BLaER1 treated with 17β-estradiol and CSF1 and Interleukin-3, amounts not matched to agents 10 nM and 100 nM (cell line): Measurements from ENCODE around the gene C2orf78.
"Not testable (repeated sequence)": the region's sequence is repeated elsewhere in the genome, so short reads cannot be mapped to it uniquely, and the experiment has no call there.

Experiments used
- H3K27ac ChIP-seq, 11 experiments: shearing (Covaris generic); formaldehyde crosslinking; 2 replicates each; pipeline ENCODE4 v1.8.1; 2022
- H3K27me3 ChIP-seq, 11 experiments: shearing (Covaris generic); formaldehyde crosslinking; 2 replicates each; pipeline ENCODE4 v1.8.1; 2022
- H3K36me3 ChIP-seq, 11 experiments: shearing (Covaris generic); formaldehyde crosslinking; 2 replicates each; pipeline ENCODE4 v1.8.1; 2022
- H3K4me1 ChIP-seq, 10 experiments: shearing (Covaris generic); formaldehyde crosslinking; 2 replicates each; pipeline ENCODE4 v1.8.1; 2022
- H3K4me2 ChIP-seq, 11 experiments: shearing (Covaris generic); formaldehyde crosslinking; 2 replicates each; pipeline ENCODE4 v1.8.1; 2022
- H3K4me3 ChIP-seq, 10 experiments: shearing (Covaris generic); formaldehyde crosslinking; 2 replicates each; pipeline ENCODE4 v1.8.1; 2022
- H3K9ac ChIP-seq, 11 experiments: shearing (Covaris generic); formaldehyde crosslinking; 2 replicates each; pipeline ENCODE4 v1.8.1; 2022
- H3K9me3 ChIP-seq, 11 experiments: shearing (Covaris generic); formaldehyde crosslinking; replicated peaks in 1 of 11; 2 replicates each; pipeline ENCODE4 v1.8.1; 2022
- H4K20me1 ChIP-seq, 11 experiments: shearing (Covaris generic); formaldehyde crosslinking; 2 replicates each; pipeline ENCODE4 v1.8.1; 2022
- Cebpa-rat ChIP-seq, 11 experiments: shearing (Covaris generic); IDR thresholded peaks; 2 replicates each; pipeline ENCODE4 v1.8.1; 2022

The C2orf78 gene

DNA sequence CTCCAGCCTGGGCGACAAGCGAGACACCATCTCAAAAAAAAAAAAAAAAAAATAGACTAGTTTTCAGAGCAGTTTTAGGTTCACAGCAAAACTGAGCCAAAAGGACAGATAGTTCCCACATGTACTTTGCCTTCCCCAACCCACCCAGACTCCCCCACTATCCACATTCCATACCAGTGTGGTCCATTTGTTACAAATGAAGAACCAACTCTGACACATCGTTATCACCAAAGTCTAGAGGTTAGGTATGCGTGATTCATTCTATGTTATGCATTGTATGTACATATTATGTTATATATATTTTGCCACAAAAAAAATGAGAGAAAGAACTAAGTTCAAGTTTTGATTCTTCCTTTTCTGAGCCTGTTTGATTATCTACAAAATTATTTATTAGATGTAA, 7.6 kb upstream of the C2orf78 start:
- peak overlapping the region in 2 of 11 experiments; percentile 56 to 77; a peak in 3 of 22 replicates for H3K4me2 ChIP-seq
- H3K9ac ChIP-seq: peak overlapping the region in 1 of 11 experiments; percentile 59; a peak in 1 of 22 replicates
- no peak overlapping the region for H3K4me3 ChIP-seq
- no peak for TF ChIP-seq Cebpa-rat (IDR thresholded peaks at IDR 0.05)
- H3K27ac ChIP-seq: no peak overlapping the region
- peaks cover 11 to 27% (median 18%) of the 10 kb centered on the region in 10 experiments for H3K4me1 ChIP-seq
- H3K27me3 ChIP-seq: no peaks in the 10 kb centered on the region
- peaks cover 59 to 70% (median 64%) of the 10 kb centered on the region in 11 experiments for H3K36me3 ChIP-seq
- no peaks in the 10 kb centered on the region for H3K9me3 ChIP-seq
- peaks cover 0 to 28% (median 0%) of the 10 kb centered on the region in 11 experiments; a peak in 9 of 22 replicates for H4K20me1 ChIP-seq

- Histone ChIP-seq H3K4me3 (no peak overlapping the region; a peak in 1 of 20 replicates), H3K9me3 (no peaks in the 10 kb centered on the region), H3K9ac (peak overlapping the region in 3 of 11 experiments; percentile 20 to 59 (median 48); a peak in 4 of 22 replicates), H3K36me3 (peaks cover 55 to 64% (median 58%) of the 10 kb centered on the region in 11 experiments), H4K20me1 (peaks cover 0 to 27% (median 0%) of the 10 kb centered on the region in 11 experiments; a peak in 9 of 22 replicates), H3K4me2 (peak overlapping the region in 4 of 11 experiments; percentile 31 to 92 (median 66); a peak in 7 of 22 replicates), H3K4me1 (peaks cover 11 to 27% (median 18%) of the 10 kb centered on the region in 10 experiments), H3K27me3 (no peaks in the 10 kb centered on the region), H3K27ac (peak overlapping the region in 2 of 11 experiments; percentile 31 to 37; a peak in 3 of 22 replicates)
- TF ChIP-seq Cebpa-rat (IDR thresholded peaks at IDR 0.05): no peak
Measured at GRCh38 chr2:73776869-73777519, 7.0 kb upstream of the C2orf78 start.

- H3K4me3 ChIP-seq: peak overlapping the region; percentile 73 to 91 (median 84)
- H4K20me1 ChIP-seq: peaks cover 0 to 21% (median 0%) of the 10 kb centered on the region in 11 experiments; a peak in 9 of 22 replicates
- peaks cover 11 to 27% (median 18%) of the 10 kb centered on the region in 10 experiments for H3K4me1 ChIP-seq
- peak overlapping the region; percentile 82 to 94 (median 91) for H3K9ac ChIP-seq
- H3K27ac ChIP-seq: peak overlapping the region; percentile 74 to 93 (median 88)
- H3K36me3 ChIP-seq: peaks cover 35 to 45% (median 38%) of the 10 kb centered on the region in 11 experiments
- not testable (repeated sequence) for H3K9me3 ChIP-seq, H3K27me3 ChIP-seq
- peak overlapping the region; percentile 77 to 94 (median 87) for H3K4me2 ChIP-seq
Measured at GRCh38 chr2:73778867-73779466, 5.0 kb upstream of the C2orf78 start.

DNA sequence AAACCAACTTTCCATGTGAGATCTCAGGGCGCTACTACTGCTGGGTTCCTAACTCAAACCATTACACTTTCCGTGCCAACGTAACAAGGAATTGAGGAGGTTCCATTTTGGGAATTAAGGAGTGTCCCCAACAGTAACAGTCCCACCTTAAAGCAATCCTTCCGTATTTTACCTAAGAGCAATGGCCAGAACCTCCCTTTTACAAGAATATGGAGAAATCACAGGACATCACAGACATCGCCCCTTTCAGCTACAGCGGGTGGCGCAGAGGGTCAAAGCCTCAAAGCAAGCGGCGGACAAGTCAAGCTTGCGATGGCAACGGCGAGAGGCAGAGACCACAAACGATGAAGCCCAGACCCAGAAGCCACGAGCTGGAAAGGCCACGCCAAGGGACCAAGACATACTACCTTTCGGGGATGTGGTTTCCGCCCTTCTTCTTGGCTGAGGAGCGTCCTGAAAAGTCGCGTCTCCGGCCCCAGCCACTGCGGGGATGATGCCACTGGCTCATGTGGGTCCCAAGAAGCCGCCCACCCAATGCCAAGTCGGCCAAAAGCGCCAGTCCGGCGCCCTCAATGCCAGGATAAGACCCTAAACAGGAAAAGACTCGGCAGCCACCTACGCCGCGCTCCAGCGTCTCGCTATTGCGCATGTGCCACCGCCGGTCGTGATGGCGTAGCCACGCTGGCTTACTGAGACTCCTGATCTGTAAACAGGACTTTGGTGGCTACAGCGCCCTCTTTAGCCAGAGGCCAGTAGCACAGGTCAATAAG, 4.3 kb upstream of the C2orf78 start, which contains the start of gene DUSP11:
DUSP11 (minus strand) TSS at position 637 of the 770 bp plus-strand sequence; CDS start at position 508, 129 bp downstream.
- peaks cover 28 to 38% (median 31%) of the 10 kb centered on the region in 11 experiments for H3K36me3 ChIP-seq
- peak within 1 kb of the TSS; percentile 73 to 91 (median 84) for H3K4me3 ChIP-seq
- peak within 1 kb of the TSS; percentile 77 to 94 (median 87) for H3K4me2 ChIP-seq
- H4K20me1 ChIP-seq: peaks cover 0 to 21% (median 0%) of the 10 kb centered on the region in 11 experiments; a peak in 9 of 22 replicates
- no peaks in the 10 kb centered on the region for H3K27me3 ChIP-seq
- H3K27ac ChIP-seq: peak within 1 kb of the TSS; percentile 74 to 93 (median 88)
- no peaks in the 10 kb centered on the region for H3K9me3 ChIP-seq
- TF ChIP-seq Cebpa-rat (IDR thresholded peaks at IDR 0.05): no peak
- H3K4me1 ChIP-seq: peaks cover 11 to 27% (median 18%) of the 10 kb centered on the region in 10 experiments
- H3K9ac ChIP-seq: peak within 1 kb of the TSS; percentile 82 to 94 (median 91)

GRCh38 chr2:73780237-73780582, 3.8 kb upstream of the C2orf78 start:
- no peaks in the 10 kb centered on the region for H3K27me3 ChIP-seq
- H3K4me1 ChIP-seq: peaks cover 11 to 27% (median 18%) of the 10 kb centered on the region in 10 experiments
- peaks cover 23 to 32% (median 25%) of the 10 kb centered on the region in 11 experiments for H3K36me3 ChIP-seq
- peak overlapping the region in 6 of 11 experiments; percentile 77 to 93 (median 87); a peak in 7 of 22 replicates for H3K27ac ChIP-seq
- H3K9me3 ChIP-seq: no peaks in the 10 kb centered on the region
- peak overlapping the region; percentile 23 to 93 (median 79); a peak in 16 of 22 replicates for H3K4me2 ChIP-seq
- peak overlapping the region; percentile 73 to 91 (median 84) for H3K4me3 ChIP-seq
- H4K20me1 ChIP-seq: peaks cover 0 to 21% (median 0%) of the 10 kb centered on the region in 11 experiments; a peak in 9 of 22 replicates
- H3K9ac ChIP-seq: peak overlapping the region; percentile 82 to 94 (median 91); a peak in 17 of 22 replicates
- no peak for TF ChIP-seq Cebpa-rat (IDR thresholded peaks at IDR 0.05)

GRCh38 chr2:73783402-73783801, 581 bp upstream of the C2orf78 start:
- H3K4me2 ChIP-seq, H3K27me3 ChIP-seq, H3K9ac ChIP-seq, H4K20me1 ChIP-seq, H3K36me3 ChIP-seq, H3K4me3 ChIP-seq, H3K27ac ChIP-seq, H3K9me3 ChIP-seq: not testable (repeated sequence)
- peaks cover 5 to 13% (median 7%) of the 10 kb centered on the region in 10 experiments for H3K4me1 ChIP-seq

- Histone ChIP-seq H3K4me1 (no peaks in the 10 kb centered on the region), H3K27me3 (no peaks in the 10 kb centered on the region), H3K9me3 (no peaks in the 10 kb centered on the region), H3K4me2 (no peak overlapping the region), H3K9ac (no peak overlapping the region), H3K27ac (no peak overlapping the region), H3K36me3 (no peaks in the 10 kb centered on the region), H3K4me3 (no peak overlapping the region), H4K20me1 (no peaks in the 10 kb centered on the region)
- no peak for TF ChIP-seq Cebpa-rat (IDR thresholded peaks at IDR 0.05)
Measured at GRCh38 chr2:73811878-73812277, 27.9 kb downstream of the C2orf78 start.

GRCh38 chr2:73812635-73813034, 28.7 kb downstream of the C2orf78 start:
- TF ChIP-seq Cebpa-rat (IDR thresholded peaks at IDR 0.05): no peak
- Histone ChIP-seq H3K27me3 (no peaks in the 10 kb centered on the region), H3K4me2 (no peak overlapping the region), H3K4me3 (no peak overlapping the region), H4K20me1 (no peaks in the 10 kb centered on the region), H3K9ac (no peak overlapping the region), H3K4me1 (no peaks in the 10 kb centered on the region), H3K36me3 (no peaks in the 10 kb centered on the region), H3K9me3 (no peaks in the 10 kb centered on the region), H3K27ac (no peak overlapping the region)

GRCh38 chr2:73818296-73818695, 34.3 kb downstream of the C2orf78 start:
- Histone ChIP-seq H3K36me3 (no peaks in the 10 kb centered on the region), H3K9ac (no peak overlapping the region), H3K27ac (no peak overlapping the region), H3K9me3 (no peaks in the 10 kb centered on the region), H3K4me2 (no peak overlapping the region), H3K4me1 (peaks cover 0 to 7% (median 0%) of the 10 kb centered on the region in 10 experiments; a peak in 2 of 20 replicates), H3K27me3 (no peaks in the 10 kb centered on the region), H3K4me3 (no peak overlapping the region), H4K20me1 (no peaks in the 10 kb centered on the region)
- no peak for TF ChIP-seq Cebpa-rat (IDR thresholded peaks at IDR 0.05)
